ENCODE data around the gene MUS81. TPM values are rescaled to one million over a fixed set of nuclear protein-coding genes. Genes with fewer than 3 reads are reported as not detected.

MUS81 gene
- total and polyA plus RNA-seq, 2 of the 4 experiments (the other 2 are of a cell fraction), result 23.7 to 47.9 TPM

DNA sequence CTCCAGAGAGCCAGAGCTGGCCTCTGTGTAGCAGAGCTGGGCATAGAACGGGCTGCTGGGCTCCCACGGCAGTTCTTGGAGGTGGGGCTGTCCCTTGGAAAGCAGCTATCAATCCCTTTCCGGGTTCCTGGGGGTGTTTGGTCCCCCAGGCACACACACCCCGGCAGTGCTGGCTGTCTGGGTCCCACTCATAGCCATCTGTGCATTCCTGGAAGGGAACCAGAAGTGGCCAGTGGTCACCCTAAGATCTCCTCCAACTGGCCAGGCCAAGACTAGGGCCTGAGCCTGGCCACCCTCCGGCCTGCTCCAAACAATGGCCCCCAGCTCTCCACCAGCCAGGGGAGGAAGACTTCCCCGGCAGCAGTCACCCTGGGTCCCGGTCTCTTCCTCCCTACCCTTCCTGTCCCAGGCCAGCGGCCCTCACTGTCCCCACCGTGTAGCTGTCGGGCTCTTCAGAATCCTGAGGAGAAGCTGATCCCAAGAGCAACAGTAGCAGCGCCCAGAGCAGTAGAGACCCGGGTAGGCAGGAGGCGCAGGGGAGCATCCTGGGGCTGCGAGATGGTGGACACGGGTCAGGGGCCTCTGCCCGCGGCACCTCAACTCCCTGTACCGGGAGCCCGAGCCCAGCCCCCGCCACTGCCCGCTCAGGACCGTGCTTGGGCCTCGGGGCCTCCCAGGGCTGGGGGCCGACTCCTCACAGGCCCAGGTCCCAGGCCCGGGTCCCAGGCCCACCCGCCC, 11.7 kb downstream of the MUS81 start:
- Histone ChIP-seq H2AK5ac (ENCODE audit: low read depth, low read length) (peak overlapping the region; percentile 87), H3K4ac (ENCODE audit: low read depth, low read length) (peak overlapping the region; percentile 97), H2BK15ac (ENCODE audit: low read depth, low read length) (no peak overlapping the region; the same call in 2 of the 3 replicates), H4K5ac (ENCODE audit: low read depth, low read length) (peak overlapping the region; percentile 89), H3K79me1 (ENCODE audit: low read depth in 1 of 2, low read length in 2 of 2) (peaks cover 18 to 57% of the 10 kb centered on the region in 2 experiments), H3K36me3 (ENCODE audit: control insufficient read depth, insufficient read depth, low read length) (peaks cover 41% of the 10 kb centered on the region), H3K56ac (ENCODE audit: extremely low read depth, insufficient read depth, low read length) (peak overlapping the region; percentile 88), H4K8ac (ENCODE audit: low read depth in 2 of 2, low read length in 2 of 2) (peak overlapping the region; percentile 73), H3K9me3 (ENCODE audit: control insufficient read depth, insufficient read depth, low read length) (no peaks in the 10 kb centered on the region), H3K23ac (ENCODE audit: low read depth, low read length) (peak overlapping the region; percentile 93), H4K20me1 (ENCODE audit: insufficient read depth, low read length) (peaks cover 27% of the 10 kb centered on the region), H3K4me1 (ENCODE audit: control insufficient read depth, insufficient read depth, low read length) (peaks cover 14% of the 10 kb centered on the region), H3K9ac (ENCODE audit: low read depth, low read length) (peak overlapping the region; percentile 98), H3K4me2 (ENCODE audit: low read depth, low read length) (peak overlapping the region; percentile 96), H3K27me3 (ENCODE audit: control insufficient read depth, insufficient read depth, low read length) (no peaks in the 10 kb centered on the region), H4K91ac (ENCODE audit: insufficient read depth, low read depth, low read length) (peak overlapping the region; percentile 81), H2BK5ac (ENCODE audit: low read depth, low read length, poor library complexity, severe bottlenecking) (peak overlapping the region; percentile 97), H2BK20ac (ENCODE audit: low read depth, low read length) (no peak overlapping the region), H3K4me3 (ENCODE audit: insufficient read depth, low read depth, low read length) (peak overlapping the region; percentile 89), H2AFZ (replicated peaks; ENCODE audit: low read length, poor library complexity) (peak overlapping the region; percentile 76), H2BK120ac (ENCODE audit: low read depth, low read length) (peak overlapping the region; percentile 73), H3K14ac (replicated peaks; ENCODE audit: low read depth, low read length) (peak overlapping the region; percentile 97), H3K27ac (ENCODE audit: insufficient read depth, low read length) (peak overlapping the region; percentile 98), H3K18ac (ENCODE audit: low read depth, low read length) (peak overlapping the region; percentile 71), H2AK9ac (replicated peaks; ENCODE audit: low read depth, low read length, poor library complexity) (peak overlapping the region; percentile 99), H3K9me1 (ENCODE audit: insufficient read depth, low read length) (0 out of 2 replicates have a peak, but pooled peaks cover 5% of the 10 kb centered on the region)
- DNase-seq (no peak), ATAC-seq (ENCODE audit: low read depth) (peak; percentile 28)
- dilution Hi-C loops (cut with HindIII; ENCODE audit: low sequenced_read_pairs, unreplicated experiment), result no loop called here
- in situ Hi-C loops (cut with MboI; ENCODE audit: low sequenced_read_pairs), result no loop called here
- BruUV-seq (replicated peaks), result no TSS peak
- intact Hi-C loops (cut with micrococcal nuclease), result no loop called here
- WGBS, 2 experiments (ENCODE audit: extremely low coverage in 2 of 2, insufficient read length in 1 of 2), result 7% methylated on average over 11 of the region's 26 CpGs; no CpG with 5 or more reads in 1 of the 2 experiments
- ChIA-PET POLR2A (ENCODE audit: unreplicated experiment) (interaction anchor here (0.7 to 1.3 kb wide), 4 partner anchors 9 to 14 kb away, joined by 4 to 7 read pairs (median 4); no protein-coding TSS in a partner anchor), CTCF (interaction anchor here (1.1 to 2.1 kb wide), 3 partner anchors 13 to 16 kb away, joined by 3 to 9 read pairs (median 8); partner anchors contain the start of gene FIBP)
- no peak for TF ChIP-seq POLR2A (IDR thresholded peaks at IDR 0.05; ENCODE audit: low read depth, low read length)
- TF ChIP-seq CEBPB (IDR thresholded peaks at IDR 0.05; ENCODE audit: low read depth, low read length), result no peak
- no peak for TF ChIP-seq FOS (IDR thresholded peaks at IDR 0.05; ENCODE audit: low read depth, low read length)
- TF ChIP-seq MAFK (IDR thresholded peaks at IDR 0.05; ENCODE audit: low read depth, low read length), result no peak
- TF ChIP-seq, protein P1, sequence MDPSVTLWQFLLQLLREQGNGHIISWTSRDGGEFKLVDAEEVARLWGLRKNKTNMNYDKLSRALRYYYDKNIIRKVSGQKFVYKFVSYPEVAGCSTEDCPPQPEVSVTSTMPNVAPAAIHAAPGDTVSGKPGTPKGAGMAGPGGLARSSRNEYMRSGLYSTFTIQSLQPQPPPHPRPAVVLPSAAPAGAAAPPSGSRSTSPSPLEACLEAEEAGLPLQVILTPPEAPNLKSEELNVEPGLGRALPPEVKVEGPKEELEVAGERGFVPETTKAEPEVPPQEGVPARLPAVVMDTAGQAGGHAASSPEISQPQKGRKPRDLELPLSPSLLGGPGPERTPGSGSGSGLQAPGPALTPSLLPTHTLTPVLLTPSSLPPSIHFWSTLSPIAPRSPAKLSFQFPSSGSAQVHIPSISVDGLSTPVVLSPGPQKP (IDR thresholded peaks at IDR 0.05; ENCODE audit: borderline replicate concordance, low read depth, low read length), result no peak
- 0 out of 2 replicates have a peak, but pooled peaks have one; percentile 23 for TF ChIP-seq CTCF (conservative IDR thresholded peaks at IDR 0.05; ENCODE audit: low read depth, low read length)
- TF ChIP-seq RCOR1 (IDR thresholded peaks at IDR 0.05; ENCODE audit: insufficient replicate concordance, low read length), result no peak
- TF ChIP-seq MXI1 (IDR thresholded peaks at IDR 0.05; ENCODE audit: borderline replicate concordance, low read depth, low read length), result no peak
- 0 out of 2 replicates have a peak, but pooled peaks have one; percentile 6 for TF ChIP-seq SMC3 (IDR thresholded peaks at IDR 0.05; ENCODE audit: low read depth, low read length)
- TF ChIP-seq MAZ (IDR thresholded peaks at IDR 0.05; ENCODE audit: borderline replicate concordance, low read depth, low read length), result no peak
- TF ChIP-seq BHLHE40 (IDR thresholded peaks at IDR 0.05; ENCODE audit: low read depth, low read length), result no peak
- no peak for TF ChIP-seq USF2 (IDR thresholded peaks at IDR 0.05; ENCODE audit: low read depth, low read length)
- TF ChIP-seq RFX5 (IDR thresholded peaks at IDR 0.05; ENCODE audit: low read depth, low read length), result no peak
- peak; percentile 12; the same call in 1 of the 2 replicates for TF ChIP-seq RAD21 (IDR thresholded peaks at IDR 0.05; ENCODE audit: low read length)

All from IMR-90 (cell line).